CD4-positive, alpha-beta T cell treated with Interleukin-17A for 4 hours (primary cell): ENCODE measurements around the gene UBTD1.

ENCODE experiments used
- DNase-seq: peaks from one replicate; pipeline ENCODE4 v3.0.0-alpha.2; 2020; ENCODE audit warnings: mixed read lengths

Gene UBTD1

GRCh38 chr10:97590082-97590747, 91.5 kb downstream of the UBTD1 start:
- no peak for DNase-seq

- DNase-seq = no peak
Observed at GRCh38 chr10:97590748-97591495, 92.2 kb downstream of the UBTD1 start.

GRCh38 chr10:97593421-97593820, 94.7 kb downstream of the UBTD1 start:
- no peak for DNase-seq

DNA sequence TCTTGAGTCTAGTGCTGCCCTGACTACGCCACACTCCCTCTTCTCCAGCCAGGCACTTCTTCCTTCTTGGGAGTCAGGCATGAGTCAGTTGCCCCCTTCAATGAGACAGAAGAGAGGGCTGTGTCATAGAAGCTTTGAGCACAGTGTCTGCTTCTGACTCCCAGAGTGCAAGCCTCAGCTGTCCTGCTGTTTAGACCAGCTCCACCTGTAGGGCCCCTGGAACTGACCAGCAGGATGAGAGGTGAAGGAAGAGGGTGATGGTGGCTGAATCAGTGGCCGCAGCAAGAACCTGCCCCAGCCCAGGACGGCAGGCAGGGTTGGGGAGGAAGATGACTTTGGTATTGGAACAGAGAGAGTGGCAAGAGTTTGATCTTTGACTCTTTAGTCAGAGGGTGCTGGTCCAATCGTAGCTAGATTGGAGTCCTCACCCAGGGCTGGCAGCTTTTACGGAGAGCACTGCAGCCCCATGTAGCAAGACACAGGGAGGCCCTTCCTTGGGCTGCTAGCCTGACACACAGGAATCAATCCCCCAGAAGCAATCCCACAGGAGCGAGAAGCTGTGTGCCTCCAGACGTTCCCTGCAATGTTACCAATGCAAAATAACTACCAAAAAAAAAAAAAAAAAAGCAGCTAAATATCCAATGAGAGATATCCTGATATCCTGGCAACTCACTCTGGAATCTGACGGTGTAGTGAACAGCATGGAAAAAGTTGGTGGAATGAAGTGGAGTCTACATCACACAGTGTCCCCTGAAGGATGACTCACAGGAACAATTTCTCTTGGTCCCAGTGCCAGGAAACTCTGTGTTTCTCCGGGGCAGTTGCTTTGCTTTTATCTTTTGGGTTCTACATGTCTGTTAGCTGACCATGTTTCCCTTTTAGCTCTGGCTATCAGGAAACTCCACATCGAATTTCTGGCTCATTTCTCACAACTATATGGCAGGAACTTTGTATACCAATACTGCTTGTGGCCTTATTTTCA, 97.7 kb downstream of the UBTD1 start:
- DNase-seq = no peak

- DNase-seq = no peak
Observed at GRCh38 chr10:97597778-97598177, 99.1 kb downstream of the UBTD1 start.

GRCh38 chr10:97598407-97599271, 99.9 kb downstream of the UBTD1 start:
- no peak for DNase-seq

DNA sequence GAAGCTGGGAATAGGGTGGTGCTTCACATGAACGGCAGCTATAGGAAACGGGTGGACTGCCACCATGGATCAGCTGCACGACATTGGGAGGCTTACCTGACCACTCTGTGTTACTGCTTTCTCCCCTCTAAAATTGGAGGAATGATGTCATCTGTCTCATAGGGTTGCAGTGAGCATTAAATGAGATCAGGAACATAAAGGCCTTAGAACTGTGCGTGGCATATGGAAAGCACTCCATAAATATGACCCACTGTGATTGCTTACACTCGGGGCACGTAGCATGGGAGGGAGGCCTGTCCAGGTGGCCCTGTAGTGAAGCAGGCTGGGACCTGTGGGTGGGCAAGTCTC, 100.5 kb downstream of the UBTD1 start:
- DNase-seq = no peak

- no peak for DNase-seq
Observed at GRCh38 chr10:97600616-97601015, 101.9 kb downstream of the UBTD1 start.

- no peak for DNase-seq
Observed at GRCh38 chr10:97601268-97602215, 102.8 kb downstream of the UBTD1 start.

- DNase-seq = no peak
Observed at GRCh38 chr10:97607095-97607636, 108.4 kb downstream of the UBTD1 start.

GRCh38 chr10:97608991-97609561, 110.4 kb downstream of the UBTD1 start:
- no peak for DNase-seq

DNA sequence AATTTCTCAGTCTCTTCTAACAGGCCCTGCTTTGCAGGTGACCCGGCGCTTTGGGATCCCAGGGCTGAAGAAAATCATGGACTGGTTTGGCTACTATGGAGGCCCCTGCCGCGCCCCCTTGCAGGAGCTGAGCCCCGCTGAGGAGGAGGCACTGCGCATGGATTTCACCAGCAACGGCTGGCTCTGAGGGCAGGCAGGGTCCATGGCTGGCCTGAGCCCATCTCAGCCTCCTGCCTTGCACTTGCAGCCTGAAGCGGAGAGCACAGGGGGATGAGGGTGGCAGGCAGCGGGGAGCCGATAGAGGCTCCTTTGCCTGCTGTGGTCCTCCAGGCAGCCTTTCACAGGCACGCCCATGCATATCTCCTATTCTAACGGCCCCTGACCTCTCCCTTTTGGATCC, 112.7 kb downstream of the UBTD1 start:
- no peak for DNase-seq

- no peak for DNase-seq
Observed at GRCh38 chr10:97612386-97612785, 113.7 kb downstream of the UBTD1 start.

GRCh38 chr10:97618285-97618684, 119.6 kb downstream of the UBTD1 start:
- DNase-seq = no peak

DNA sequence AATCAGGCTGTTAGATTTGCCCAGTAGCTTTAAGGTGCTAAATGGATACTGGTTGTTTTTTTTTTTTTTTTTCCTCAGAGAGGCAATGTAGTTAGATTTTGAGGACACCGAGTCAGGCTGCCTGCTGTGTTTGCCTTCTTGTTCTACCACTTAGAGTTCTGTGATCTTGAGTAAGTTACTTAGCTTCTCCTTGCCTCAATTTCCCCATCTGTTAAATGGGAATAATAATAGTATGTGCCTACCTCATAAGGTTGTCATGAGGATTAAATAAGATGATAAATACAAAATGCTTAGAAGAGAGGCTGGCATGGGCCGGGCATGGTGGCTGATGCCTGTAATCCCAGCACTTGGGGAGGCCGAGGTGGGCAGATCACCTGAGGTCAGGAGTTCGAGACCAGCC, 120.0 kb downstream of the UBTD1 start:
- no peak for DNase-seq
